Hepatocyte (in vitro differentiated cells): Measurements from ENCODE around the gene VEGFB. TPM values are rescaled to one million over a fixed set of nuclear protein-coding genes. Genes with fewer than 3 reads are reported as not detected.

Experiments used
- DNase-seq: peaks from one replicate; pipeline ENCODE4 v3.0.0-alpha.2; 2016; ENCODE audit warnings: low spot score
- H2AFZ ChIP-seq: fragments of 200-600 bp; sonication (generic); 2 replicates; pipeline ENCODE4 v1.6.0; 2016; ENCODE audit warnings: antibody characterized with exemption, mild to moderate bottlenecking
- H3K27ac ChIP-seq: fragments of 200-600 bp; sonication (generic); 2 replicates; pipeline ENCODE4 v1.5.1; 2016; ENCODE audit warnings: mild to moderate bottlenecking
- H3K27me3 ChIP-seq: fragments of 200-600 bp; sonication (generic); 2 replicates; pipeline ENCODE4 v1.6.1; 2016
- H3K36me3 ChIP-seq: fragments of 200-600 bp; sonication (generic); replicated peaks from 2 replicates; pipeline ENCODE4 v1.5.1; 2016; ENCODE audit warnings: low read depth; ENCODE audit not compliant: insufficient read depth
- H3K4me1 ChIP-seq: fragments of 200-600 bp; sonication (generic); 2 replicates; pipeline ENCODE4 v1.5.1; 2016; ENCODE audit warnings: mild to moderate bottlenecking, moderate library complexity; ENCODE audit not compliant: insufficient read depth
- H3K4me2 ChIP-seq: fragments of 200-600 bp; sonication (generic); 2 replicates; pipeline ENCODE4 v1.6.0; 2016
- H3K4me3 ChIP-seq: fragments of 200-600 bp; sonication (generic); 2 replicates; pipeline ENCODE4 v1.5.1; 2016; ENCODE audit warnings: mild to moderate bottlenecking
- H3K79me2 ChIP-seq: fragments of 200-600 bp; sonication (generic); 2 replicates; pipeline ENCODE4 v1.6.0; 2017; ENCODE audit warnings: mild to moderate bottlenecking
- H3K9me2 ChIP-seq: fragments of 200-600 bp; sonication (generic); replicated peaks from 2 replicates; pipeline ENCODE4 v1.6.0; 2017; ENCODE audit warnings: mild to moderate bottlenecking; ENCODE audit not compliant: insufficient read depth
- H3K9me3 ChIP-seq: fragments of 200-600 bp; sonication (generic); 2 replicates; pipeline ENCODE4 v1.5.1; 2016; ENCODE audit warnings: low read depth, mild to moderate bottlenecking
- H4K20me1 ChIP-seq: fragments of 200-600 bp; sonication (generic); 2 replicates; pipeline ENCODE4 v1.6.0; 2016; ENCODE audit warnings: mild to moderate bottlenecking; ENCODE audit not compliant: insufficient read depth, poor library complexity, severe bottlenecking
- EZH2 ChIP-seq: fragments of 200-600 bp; sonication (generic); IDR thresholded peaks from 2 replicates; pipeline ENCODE4 v1.6.1; 2016; ENCODE audit warnings: antibody characterized with exemption, mild to moderate bottlenecking, borderline replicate concordance
- EZH2phosphoT487 ChIP-seq: fragments of 200-600 bp; sonication (generic); IDR thresholded peaks from one replicate; pipeline ENCODE4 v1.6.1; 2018; ENCODE audit warnings: antibody characterized with exemption, mild to moderate bottlenecking, low read depth, moderate library complexity; ENCODE audit not compliant: unreplicated experiment, severe bottlenecking
- WGBS: methylation state at CpG from one replicate; pipeline ENCODE4 v1.1.6; 2016; ENCODE audit warnings: low lambda C conversion rate; ENCODE audit errors: missing lambda C conversion rate; 5-methylcytosine and 5-hydroxymethylcytosine counted together
- polyA plus RNA-seq: library from polyadenylated mRNA; unstranded; fragments of >200 nt; fragmentation: Nextera tagmentation; extraction: Ambion mirVana; gene quantifications from 2 replicates; pipeline ENCODE4 v1.2.1, GENCODE V29; 2016
- total RNA-seq: library from RNA; depleted of rRNA; stranded (reverse); fragments of >200 nt; gene quantifications from 2 replicates; pipeline ENCODE4 v1.2.3, GENCODE V29; 2014
- TF ChIP-seq, protein P1 (sequence below): fragments of 200-600 bp; sonication (generic); IDR thresholded peaks from 2 replicates; pipeline ENCODE4 v1.5.1; 2016; ENCODE audit warnings: antibody characterized with exemption, mild to moderate bottlenecking; ENCODE audit not compliant: poor library complexity

The VEGFB gene
- total and polyA plus RNA-seq, 2 experiments from 2014 or later: 29.1 to 116 TPM

- WGBS: 93% methylated on average over 9 of the region's 9 CpGs
- Histone ChIP-seq H3K27ac (no peak overlapping the region), H3K9me2 (no peaks in the 10 kb centered on the region), H3K4me3 (no peak overlapping the region), H3K79me2 (peaks cover 13% of the 10 kb centered on the region), H3K27me3 (peaks cover 22% of the 10 kb centered on the region), H2AFZ (no peak overlapping the region), H3K36me3 (no peaks in the 10 kb centered on the region), H3K4me2 (no peak overlapping the region), H3K9me3 (no peaks in the 10 kb centered on the region), H4K20me1 (no peaks in the 10 kb centered on the region), H3K4me1 (peaks cover 12% of the 10 kb centered on the region)
- TF ChIP-seq, protein P1, sequence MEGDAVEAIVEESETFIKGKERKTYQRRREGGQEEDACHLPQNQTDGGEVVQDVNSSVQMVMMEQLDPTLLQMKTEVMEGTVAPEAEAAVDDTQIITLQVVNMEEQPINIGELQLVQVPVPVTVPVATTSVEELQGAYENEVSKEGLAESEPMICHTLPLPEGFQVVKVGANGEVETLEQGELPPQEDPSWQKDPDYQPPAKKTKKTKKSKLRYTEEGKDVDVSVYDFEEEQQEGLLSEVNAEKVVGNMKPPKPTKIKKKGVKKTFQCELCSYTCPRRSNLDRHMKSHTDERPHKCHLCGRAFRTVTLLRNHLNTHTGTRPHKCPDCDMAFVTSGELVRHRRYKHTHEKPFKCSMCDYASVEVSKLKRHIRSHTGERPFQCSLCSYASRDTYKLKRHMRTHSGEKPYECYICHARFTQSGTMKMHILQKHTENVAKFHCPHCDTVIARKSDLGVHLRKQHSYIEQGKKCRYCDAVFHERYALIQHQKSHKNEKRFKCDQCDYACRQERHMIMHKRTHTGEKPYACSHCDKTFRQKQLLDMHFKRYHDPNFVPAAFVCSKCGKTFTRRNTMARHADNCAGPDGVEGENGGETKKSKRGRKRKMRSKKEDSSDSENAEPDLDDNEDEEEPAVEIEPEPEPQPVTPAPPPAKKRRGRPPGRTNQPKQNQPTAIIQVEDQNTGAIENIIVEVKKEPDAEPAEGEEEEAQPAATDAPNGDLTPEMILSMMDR: no peak
- no peak for TF ChIP-seq EZH2phosphoT487
- TF ChIP-seq EZH2: no peak
- no peak for DNase-seq
These were observed 52.4 kb downstream of the VEGFB start for GRCh38 chr11:64286801-64287159.

DNA sequence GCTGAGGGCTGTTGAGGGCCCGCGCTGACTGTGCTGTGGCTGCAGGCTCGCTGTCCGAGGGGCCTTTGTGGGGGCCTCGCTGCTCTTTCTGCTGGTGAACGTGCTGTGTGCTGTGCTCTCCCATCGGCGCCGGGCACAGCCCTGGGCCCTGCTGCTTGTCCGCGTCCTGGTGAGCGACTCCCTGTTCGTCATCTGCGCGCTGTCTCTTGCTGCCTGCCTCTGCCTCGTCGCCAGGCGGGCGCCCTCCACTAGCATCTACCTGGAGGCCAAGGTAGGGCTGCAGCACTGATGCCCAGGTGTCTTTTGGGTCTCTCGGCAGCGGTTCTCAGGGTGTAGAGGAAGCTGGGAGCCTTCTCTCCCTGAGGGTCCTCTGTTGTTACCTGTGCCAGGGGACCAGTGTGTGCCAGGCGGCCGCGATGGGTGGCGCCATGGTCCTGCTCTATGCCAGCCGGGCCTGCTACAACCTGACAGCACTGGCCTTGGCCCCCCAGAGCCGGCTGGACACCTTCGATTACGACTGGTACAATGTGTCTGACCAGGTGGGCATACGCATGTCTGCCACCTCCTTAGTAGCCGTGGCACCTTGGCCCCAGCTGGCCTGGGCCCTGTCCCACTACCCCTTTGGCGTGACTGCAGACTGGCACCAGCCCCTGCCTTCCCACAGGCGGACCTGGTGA lies 53.4 kb downstream of the VEGFB start:
- DNase-seq: no peak
- Histone ChIP-seq H3K4me2 (no peak overlapping the region), H3K36me3 (no peaks in the 10 kb centered on the region), H3K4me3 (no peak overlapping the region), H3K9me2 (no peaks in the 10 kb centered on the region), H3K79me2 (peaks cover 13% of the 10 kb centered on the region), H4K20me1 (no peaks in the 10 kb centered on the region), H3K9me3 (no peaks in the 10 kb centered on the region), H3K27me3 (peaks cover 33% of the 10 kb centered on the region), H3K4me1 (peaks cover 16% of the 10 kb centered on the region), H2AFZ (no peak overlapping the region), H3K27ac (no peak overlapping the region)
- TF ChIP-seq EZH2: no peak
- TF ChIP-seq EZH2phosphoT487: no peak
- TF ChIP-seq, protein P1: no peak
- WGBS: 97% methylated on average over 33 of the region's 33 CpGs

DNA sequence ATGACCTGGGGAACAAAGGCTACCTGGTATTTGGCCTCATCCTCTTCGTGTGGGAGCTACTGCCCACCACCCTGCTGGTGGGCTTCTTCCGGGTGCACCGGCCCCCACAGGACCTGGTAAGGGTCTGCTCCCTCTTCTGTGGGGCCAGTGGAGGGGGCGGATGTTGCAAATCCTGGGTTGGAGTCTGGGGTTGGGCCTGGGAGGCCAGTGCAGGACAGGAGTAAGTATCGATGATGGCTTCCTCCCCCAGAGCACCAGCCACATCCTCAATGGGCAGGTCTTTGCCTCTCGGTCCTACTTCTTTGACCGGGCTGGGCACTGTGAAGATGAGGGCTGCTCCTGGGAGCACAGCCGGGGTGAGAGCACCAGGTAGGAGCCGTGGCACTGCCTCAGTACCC lies 54.0 kb downstream of the VEGFB start:
- DNase-seq: no peak
- Histone ChIP-seq H3K9me2 (no peaks in the 10 kb centered on the region), H3K27ac (no peak overlapping the region), H3K4me2 (no peak overlapping the region), H3K4me3 (no peak overlapping the region), H3K27me3 (peaks cover 38% of the 10 kb centered on the region), H3K79me2 (peaks cover 7% of the 10 kb centered on the region), H4K20me1 (no peaks in the 10 kb centered on the region), H2AFZ (no peak overlapping the region), H3K4me1 (peaks cover 16% of the 10 kb centered on the region), H3K9me3 (no peaks in the 10 kb centered on the region), H3K36me3 (no peaks in the 10 kb centered on the region)
- TF ChIP-seq, protein P1: no peak
- TF ChIP-seq EZH2 (no peak), EZH2phosphoT487 (no peak)
- 93% methylated on average over 5 of the region's 9 CpGs for whole genome bisulfite sequencing

Other genes with a start within 250 kb of the VEGFB start
- gene OTUB1, start 248.1 kb upstream of the VEGFB start, total RNA-seq: 49.9 and 55.9 TPM in 2 replicates
- gene OTUB1, start 248.1 kb upstream of the VEGFB start, polyA plus RNA-seq: 152 and 196 TPM in 2 replicates
- 0.43 and 0.84 TPM in 2 replicates for gene FLRT1, start 198.7 kb upstream of the VEGFB start, total RNA-seq
- 0.34 and 0.61 TPM in 2 replicates for gene FLRT1, start 198.7 kb upstream of the VEGFB start, polyA plus RNA-seq
- 12.3 and 21.2 TPM in 2 replicates for gene MACROD1, start 68.5 kb upstream of the VEGFB start, total RNA-seq
- 29.8 and 40.0 TPM in 2 replicates for gene MACROD1, start 68.5 kb upstream of the VEGFB start, polyA plus RNA-seq
- gene STIP1, start 48.4 kb upstream of the VEGFB start, total RNA-seq: 113 and 122 TPM in 2 replicates
- 115 and 131 TPM in 2 replicates for gene STIP1, start 48.4 kb upstream of the VEGFB start, polyA plus RNA-seq
- gene FERMT3, start 27.9 kb upstream of the VEGFB start, total RNA-seq: 0.44 and 1.6 TPM in 2 replicates
- gene FERMT3, start 27.9 kb upstream of the VEGFB start, polyA plus RNA-seq: 2.0 TPM in 1 of 2 replicates, not detected in the other
- gene TRPT1, start 8.4 kb upstream of the VEGFB start, total RNA-seq: 26.3 and 52.8 TPM in 2 replicates
- 55.5 and 56.0 TPM in 2 replicates for gene TRPT1, start 8.4 kb upstream of the VEGFB start, polyA plus RNA-seq
- 42.9 and 49.5 TPM in 2 replicates for gene NUDT22, start 8.3 kb upstream of the VEGFB start, total RNA-seq
- gene NUDT22, start 8.3 kb upstream of the VEGFB start, polyA plus RNA-seq: 66.6 and 70.4 TPM in 2 replicates
- 12.8 and 13.4 TPM in 2 replicates for gene DNAJC4, start 4.0 kb upstream of the VEGFB start, total RNA-seq
- gene DNAJC4, start 4.0 kb upstream of the VEGFB start, polyA plus RNA-seq: 58.4 and 61.7 TPM in 2 replicates
- 57.7 and 73.5 TPM in 2 replicates for gene FKBP2, start 6.5 kb downstream of the VEGFB start, total RNA-seq
- gene FKBP2, start 6.5 kb downstream of the VEGFB start, polyA plus RNA-seq: 349 and 421 TPM in 2 replicates
- 86.8 and 96.1 TPM in 2 replicates for gene PPP1R14B, start 12.4 kb downstream of the VEGFB start, total RNA-seq
- 222 and 229 TPM in 2 replicates for gene PPP1R14B, start 12.4 kb downstream of the VEGFB start, polyA plus RNA-seq
- 21.1 and 23.5 TPM in 2 replicates for gene PLCB3, start 16.9 kb downstream of the VEGFB start, total RNA-seq
- gene PLCB3, start 16.9 kb downstream of the VEGFB start, polyA plus RNA-seq: 19.0 and 19.5 TPM in 2 replicates
- 52.0 and 74.3 TPM in 2 replicates for gene BAD, start 50.1 kb downstream of the VEGFB start, total RNA-seq
- 122 and 125 TPM in 2 replicates for gene BAD, start 50.1 kb downstream of the VEGFB start, polyA plus RNA-seq
- 17.0 and 25.2 TPM in 2 replicates for gene GPR137, start 51.3 kb downstream of the VEGFB start, total RNA-seq
- gene GPR137, start 51.3 kb downstream of the VEGFB start, polyA plus RNA-seq: 62.4 and 63.9 TPM in 2 replicates
- gene KCNK4, start 56.7 kb downstream of the VEGFB start, total RNA-seq: not detected in 2 replicates
- gene KCNK4, start 56.7 kb downstream of the VEGFB start, polyA plus RNA-seq: not detected in 2 replicates
- not detected in 2 replicates for gene CATSPERZ, start 65.8 kb downstream of the VEGFB start, total RNA-seq
- 0.46 and 0.96 TPM in 2 replicates for gene CATSPERZ, start 65.8 kb downstream of the VEGFB start, polyA plus RNA-seq
- 52.1 and 62.0 TPM in 2 replicates for gene ESRRA, start 70.9 kb downstream of the VEGFB start, total RNA-seq
- gene ESRRA, start 70.9 kb downstream of the VEGFB start, polyA plus RNA-seq: 51.3 and 57.4 TPM in 2 replicates
- 210 and 244 TPM in 2 replicates for gene TRMT112, start 83.0 kb downstream of the VEGFB start, total RNA-seq
- 292 and 311 TPM in 2 replicates for gene TRMT112, start 83.0 kb downstream of the VEGFB start, polyA plus RNA-seq
- 261 and 267 TPM in 2 replicates for gene PRDX5, start 83.5 kb downstream of the VEGFB start, total RNA-seq
- gene PRDX5, start 83.5 kb downstream of the VEGFB start, polyA plus RNA-seq: 517 and 542 TPM in 2 replicates
- gene CCDC88B, start 105.6 kb downstream of the VEGFB start, total RNA-seq: 4.9 TPM in 2 replicates
- 9.1 and 10.0 TPM in 2 replicates for gene CCDC88B, start 105.6 kb downstream of the VEGFB start, polyA plus RNA-seq
- 31.3 and 35.9 TPM in 2 replicates for gene RPS6KA4, start 124.6 kb downstream of the VEGFB start, total RNA-seq
- 44.0 and 44.8 TPM in 2 replicates for gene RPS6KA4, start 124.6 kb downstream of the VEGFB start, polyA plus RNA-seq